Measurements from ENCODE around the gene AOAH.
"Not testable (repeated sequence)": the region's sequence is repeated elsewhere in the genome, so short reads cannot be mapped to it uniquely, and the experiment has no call there.

Gene AOAH

DNA sequence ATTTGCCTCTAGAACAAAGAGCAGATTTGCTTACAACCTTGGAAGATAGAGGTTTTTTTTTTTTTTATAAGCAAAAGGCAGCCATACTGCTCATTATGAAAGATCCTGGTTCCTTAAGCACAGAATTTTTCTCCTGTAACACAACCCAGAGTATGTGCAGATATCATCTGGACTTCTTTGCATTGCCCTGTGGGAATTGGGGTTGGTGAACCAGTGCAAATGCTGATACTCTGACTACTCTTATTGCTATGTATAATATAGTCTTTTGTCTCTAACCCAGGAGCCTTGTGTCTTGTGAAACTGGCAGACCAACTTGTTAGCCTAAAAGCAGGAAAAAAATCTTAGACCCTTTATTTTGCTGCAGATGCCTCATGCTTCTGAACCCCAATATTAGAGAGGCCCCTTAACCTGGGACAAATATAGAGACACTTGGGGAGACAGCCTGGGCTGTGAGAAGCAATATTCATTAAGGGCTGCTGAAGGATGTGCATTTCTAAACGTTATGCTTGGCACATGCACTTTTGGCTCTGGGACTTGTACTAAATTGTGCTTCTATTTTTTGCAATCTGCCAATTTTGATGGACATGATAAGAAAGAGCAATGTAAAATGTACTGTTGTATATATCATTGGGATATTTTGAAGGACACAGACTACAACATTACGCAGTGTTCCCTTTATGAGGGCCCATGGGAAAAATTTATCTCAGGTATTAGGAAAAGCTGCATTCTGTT, 255.8 kb downstream of the AOAH start:
- DNase-seq (ENCODE audit: low read depth): no peak

DNA sequence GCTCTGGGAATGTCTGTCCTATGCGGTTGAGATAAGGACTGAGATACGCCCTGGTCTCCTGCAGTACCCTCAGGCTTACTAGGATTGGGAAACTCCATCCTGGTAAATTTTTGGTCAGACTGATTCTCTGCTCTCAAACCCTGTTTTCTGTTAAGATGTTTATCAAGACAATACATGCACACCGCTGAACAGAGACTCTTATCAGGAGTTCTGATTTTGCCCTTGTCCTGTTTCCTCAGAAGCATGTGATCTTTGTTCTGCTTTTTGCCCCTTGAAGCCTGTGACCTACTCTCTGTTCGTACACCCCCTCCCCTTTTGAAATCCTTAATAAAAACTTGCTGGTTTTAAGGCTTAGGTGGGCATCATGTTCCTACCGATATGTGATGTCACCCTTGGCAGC, 258.3 kb downstream of the AOAH start:
- not testable (repeated sequence) for DNase-seq (ENCODE audit: low read depth)

DNA sequence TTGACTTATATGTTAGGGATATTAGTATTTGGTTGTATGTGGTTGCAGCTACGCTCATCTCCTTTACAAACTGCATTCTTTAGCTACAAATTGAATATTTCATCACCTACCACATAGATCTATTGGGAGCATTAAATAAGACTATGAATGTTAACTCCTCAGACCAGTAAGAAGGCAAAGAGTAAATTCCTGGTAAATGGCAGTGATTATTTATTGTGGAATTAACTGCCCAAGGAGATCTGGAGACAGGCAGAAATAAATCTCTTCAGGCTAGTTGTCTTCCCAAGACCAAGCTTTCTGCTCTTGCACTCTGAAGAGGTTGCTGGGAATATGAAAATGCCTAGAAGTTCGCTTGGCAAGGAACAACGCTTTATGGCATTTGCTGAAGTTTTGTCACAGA, 260.0 kb downstream of the AOAH start:
- DNase-seq (ENCODE audit: low read depth): no peak

Measured in ELR (cell line).